Mesenchymal stem cell (in vitro differentiated cells and primary cell): ENCODE measurements around the gene CPNE4.
"Not testable (repeated sequence)": the region's sequence is repeated elsewhere in the genome, so short reads cannot be mapped to it uniquely, and the experiment has no call there.

Experiments used
- DNase-seq: peaks from one replicate; pipeline ENCODE4 v3.0.0-alpha.2; 2013
- H2AFZ ChIP-seq: one replicate; pipeline ENCODE4 v1.6.1; 2013; ENCODE audit warnings: low read depth, mild to moderate bottlenecking, control low read depth, inconsistent platforms, low read length, moderate library complexity
- H2AK5ac ChIP-seq: 2 replicates; pipeline ENCODE4 v1.6.1; 2013; ENCODE audit warnings: low read length, moderate library complexity, mild to moderate bottlenecking, inconsistent platforms; ENCODE audit not compliant: severe bottlenecking
- H2BK120ac ChIP-seq: one replicate; pipeline ENCODE4 v1.6.1; 2013; ENCODE audit warnings: low read depth, mild to moderate bottlenecking, inconsistent platforms, low read length, moderate library complexity
- H2BK12ac ChIP-seq, 2 experiments: one replicate each; pipeline ENCODE4 v1.6.1; 2013; ENCODE audit warnings: inconsistent platforms in 2 of 2, low read length in 2 of 2, mild to moderate bottlenecking in 2 of 2, moderate library complexity in 2 of 2, control low read depth in 1 of 2
- H2BK15ac ChIP-seq: one replicate; pipeline ENCODE4 v1.6.1; 2013; ENCODE audit warnings: mild to moderate bottlenecking, low read depth, inconsistent platforms; ENCODE audit not compliant: poor library complexity, severe bottlenecking
- H2BK5ac ChIP-seq: 2 replicates; pipeline ENCODE4 v1.6.1; 2013; ENCODE audit warnings: low read depth, mild to moderate bottlenecking, low read length, control low read depth, inconsistent platforms; ENCODE audit not compliant: poor library complexity, severe bottlenecking
- H3K14ac ChIP-seq, 2 experiments: one replicate each; pipeline ENCODE4 v1.6.1; 2013; ENCODE audit warnings: inconsistent platforms in 2 of 2, low read length in 2 of 2, control low read depth in 1 of 2, mild to moderate bottlenecking in 1 of 2, moderate library complexity in 1 of 2
- H3K18ac ChIP-seq, 2 experiments: one replicate each; pipeline ENCODE4 v1.6.1; 2013; ENCODE audit warnings: inconsistent platforms in 2 of 2, low read length in 2 of 2, control low read depth in 1 of 2, low read depth in 1 of 2, mild to moderate bottlenecking in 1 of 2
- H3K23ac ChIP-seq, 2 experiments: one replicate each; pipeline ENCODE4 v1.6.1; 2013; ENCODE audit warnings: inconsistent platforms in 2 of 2, low read length in 2 of 2, mild to moderate bottlenecking in 2 of 2, moderate library complexity in 2 of 2, control low read depth in 1 of 2
- H3K27ac ChIP-seq: 2 replicates; pipeline ENCODE4 v1.5.1; 2013; ENCODE audit warnings: mild to moderate bottlenecking, moderate library complexity, low read length, control low read depth, inconsistent platforms; ENCODE audit not compliant: poor library complexity, severe bottlenecking
- H3K27me3 ChIP-seq, 2 experiments: 2 replicates each; pipeline versions ENCODE4 v1.6.1 to v1.7.0; 2013; ENCODE audit warnings: low read length in 2 of 2, mild to moderate bottlenecking in 2 of 2, moderate library complexity in 2 of 2, control low read depth in 1 of 2, inconsistent platforms in 1 of 2; ENCODE audit not compliant: control insufficient read depth in 1 of 2, insufficient read depth in 1 of 2
- H3K36me3 ChIP-seq, 2 experiments: 2 replicates each; pipeline versions ENCODE4 v1.6.1 to v1.7.0; 2013; ENCODE audit warnings: low read length in 2 of 2, control low read depth in 1 of 2, inconsistent platforms in 1 of 2, low read depth in 1 of 2, mild to moderate bottlenecking in 1 of 2; ENCODE audit not compliant: insufficient read depth in 2 of 2, control insufficient read depth in 1 of 2
- H3K4ac ChIP-seq, 2 experiments: one replicate each; pipeline ENCODE4 v1.6.1; 2013; ENCODE audit warnings: inconsistent platforms in 2 of 2, low read length in 2 of 2, mild to moderate bottlenecking in 2 of 2, moderate library complexity in 2 of 2, control low read depth in 1 of 2, low read depth in 1 of 2
- H3K4me1 ChIP-seq: 2 replicates; pipeline ENCODE4 v1.6.1; 2013; ENCODE audit warnings: low read depth, low read length, control low read depth; ENCODE audit not compliant: control insufficient read depth, insufficient read depth
- H3K4me2 ChIP-seq: 2 replicates; pipeline ENCODE4 v1.6.1; 2013; ENCODE audit warnings: low read length, mild to moderate bottlenecking, inconsistent platforms; ENCODE audit not compliant: poor library complexity, severe bottlenecking
- H3K4me3 ChIP-seq, 2 experiments: 2 replicates each; pipeline versions ENCODE4 v1.5.1 to v1.7.0; 2013; ENCODE audit warnings: low read length in 2 of 2, mild to moderate bottlenecking in 2 of 2, control low read depth in 1 of 2, low read depth in 1 of 2; ENCODE audit not compliant: insufficient read depth in 1 of 2
- H3K79me1 ChIP-seq: replicated peaks from 2 replicates; pipeline ENCODE4 v1.6.1; 2013; ENCODE audit warnings: mild to moderate bottlenecking, control low read depth, low read length, inconsistent platforms; ENCODE audit not compliant: poor library complexity, severe bottlenecking
- H3K9ac ChIP-seq: 2 replicates; pipeline ENCODE4 v1.7.0; 2013; ENCODE audit warnings: mild to moderate bottlenecking, low read length, moderate library complexity
- H3K9me3 ChIP-seq: 2 replicates; pipeline ENCODE4 v1.7.0; 2013; ENCODE audit warnings: mild to moderate bottlenecking, low read length; ENCODE audit not compliant: control insufficient read depth
- H4K8ac ChIP-seq: one replicate; pipeline ENCODE4 v1.6.1; 2013; ENCODE audit warnings: inconsistent platforms, mild to moderate bottlenecking, low read length, moderate library complexity
- H4K91ac ChIP-seq: one replicate; pipeline ENCODE4 v1.6.1; 2013; ENCODE audit warnings: mild to moderate bottlenecking, low read length, inconsistent platforms
- WGBS: methylation state at CpG from one replicate; pipeline ENCODE4 v1.1.7; 2013; ENCODE audit warnings: mixed read lengths; 5-methylcytosine and 5-hydroxymethylcytosine counted together

The CPNE4 gene

DNA sequence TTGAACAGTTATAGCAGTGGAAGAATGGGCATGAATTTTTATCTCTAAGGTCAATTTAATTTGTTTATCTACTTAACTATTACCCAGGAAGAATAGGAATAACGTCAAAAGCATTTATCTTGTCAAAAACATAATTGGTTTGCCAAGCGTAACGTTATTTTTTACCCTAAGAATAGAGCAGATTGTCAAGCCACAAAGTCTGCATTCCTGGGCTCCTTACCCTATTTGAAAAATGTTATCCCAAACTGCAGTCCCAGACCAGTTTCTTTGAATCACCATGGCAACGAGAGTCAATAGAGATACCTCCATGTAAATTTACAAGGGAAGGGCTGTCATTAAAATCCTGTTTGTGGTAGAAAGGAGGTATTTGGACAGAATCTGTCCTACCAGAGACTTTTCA is 61.1 kb downstream of the CPNE4 start:
- Histone ChIP-seq H2BK15ac (no peak overlapping the region), H3K27ac (no peak overlapping the region), H3K36me3 (no peaks in the 10 kb centered on the region), H2BK5ac (no peak overlapping the region), H3K79me1 (no peaks in the 10 kb centered on the region), H2BK12ac (no peak overlapping the region), H4K91ac (no peak overlapping the region), H3K4me1 (no peaks in the 10 kb centered on the region), H3K4me3 (no peak overlapping the region), H3K4me2 (no peak overlapping the region), H3K9ac (no peak overlapping the region), H3K27me3 (no peaks in the 10 kb centered on the region), H3K23ac (no peak overlapping the region), H3K18ac (no peak overlapping the region), H4K8ac (no peak overlapping the region), H3K4ac (no peak overlapping the region), H2BK120ac (no peak overlapping the region), H2AK5ac (no peak overlapping the region), H2AFZ (no peak overlapping the region), H3K14ac (no peak overlapping the region), H3K9me3 (no peaks in the 10 kb centered on the region)
- no peak for DNase-seq
- 57% methylated on average over 3 of the region's 4 CpGs for WGBS

DNA sequence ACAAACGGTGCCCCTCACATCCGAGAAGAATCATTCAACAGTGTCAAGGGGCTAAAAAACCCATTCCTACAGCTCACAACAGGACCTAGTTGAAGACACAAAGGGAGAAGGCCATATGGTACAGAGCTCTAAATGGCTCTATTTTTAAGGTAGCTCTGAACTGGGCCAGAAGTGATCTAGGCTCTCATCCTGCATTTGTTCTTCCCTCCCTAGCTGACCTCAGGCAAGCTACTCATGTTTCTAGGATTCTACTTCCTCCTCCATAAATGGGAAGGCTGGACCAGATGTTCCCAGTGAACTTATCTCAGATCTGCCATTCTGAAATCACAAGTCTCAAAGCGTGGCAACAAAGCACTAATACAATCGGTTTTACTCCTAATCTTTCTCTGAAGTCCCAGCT is 62.3 kb downstream of the CPNE4 start:
- no peak overlapping the region for H3K23ac ChIP-seq
- H3K79me1 ChIP-seq = no peaks in the 10 kb centered on the region
- H4K91ac ChIP-seq = no peak overlapping the region
- no peak overlapping the region for H3K4ac ChIP-seq
- DNase-seq = no peak
- no peak overlapping the region for H2BK5ac ChIP-seq
- no peaks in the 10 kb centered on the region for H3K27me3 ChIP-seq
- no peak overlapping the region for H3K27ac ChIP-seq
- no peak overlapping the region for H3K4me2 ChIP-seq
- H2BK15ac ChIP-seq = no peak overlapping the region
- no peak overlapping the region for H2BK12ac ChIP-seq
- no peak overlapping the region for H2AK5ac ChIP-seq
- no peak overlapping the region for H3K14ac ChIP-seq
- H3K18ac ChIP-seq = no peak overlapping the region
- H3K9me3 ChIP-seq = no peaks in the 10 kb centered on the region
- no peak overlapping the region for H2BK120ac ChIP-seq
- no peak overlapping the region for H3K9ac ChIP-seq
- no peaks in the 10 kb centered on the region for H3K4me1 ChIP-seq
- H2AFZ ChIP-seq = no peak overlapping the region
- H4K8ac ChIP-seq = no peak overlapping the region
- H3K36me3 ChIP-seq = no peaks in the 10 kb centered on the region
- 81% methylated on average over 4 of the region's 4 CpGs for WGBS
- H3K4me3 ChIP-seq = no peak overlapping the region

DNA sequence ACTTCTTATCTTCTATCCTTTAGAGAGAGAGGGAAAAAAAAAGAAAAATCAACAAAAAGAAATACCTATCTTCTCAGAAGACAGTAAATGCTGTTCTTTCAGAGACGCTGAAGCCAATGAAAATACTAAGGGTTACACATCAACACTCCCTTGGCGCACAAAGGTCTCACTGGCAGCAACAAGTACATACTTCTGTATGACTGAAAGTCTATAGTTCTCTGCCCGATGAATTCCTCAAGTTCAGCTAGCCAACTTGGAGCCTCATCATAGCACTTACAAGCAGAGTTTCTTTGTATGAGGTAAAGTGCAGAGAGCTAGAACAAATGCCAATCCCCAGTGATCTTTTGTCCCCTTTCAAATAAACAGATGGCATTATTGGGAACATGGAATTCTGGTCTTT is 62.7 kb downstream of the CPNE4 start:
- H4K8ac ChIP-seq = no peak overlapping the region
- H3K4ac ChIP-seq = no peak overlapping the region
- no peak overlapping the region for H2AFZ ChIP-seq
- H3K18ac ChIP-seq = no peak overlapping the region
- no peaks in the 10 kb centered on the region for H3K4me1 ChIP-seq
- H3K79me1 ChIP-seq = no peaks in the 10 kb centered on the region
- no peak overlapping the region for H2BK12ac ChIP-seq
- H3K36me3 ChIP-seq = no peaks in the 10 kb centered on the region
- H3K9me3 ChIP-seq = no peaks in the 10 kb centered on the region
- no peak overlapping the region for H2BK15ac ChIP-seq
- H3K4me3 ChIP-seq = no peak overlapping the region
- no peak overlapping the region for H3K23ac ChIP-seq
- no peak overlapping the region for H4K91ac ChIP-seq
- no peak overlapping the region for H2BK5ac ChIP-seq
- no peak overlapping the region for H2AK5ac ChIP-seq
- no peak overlapping the region for H3K4me2 ChIP-seq
- 95% methylated on average over 3 of the region's 3 CpGs for WGBS
- H2BK120ac ChIP-seq = no peak overlapping the region
- no peak overlapping the region for H3K9ac ChIP-seq
- no peak for DNase-seq
- no peak overlapping the region for H3K14ac ChIP-seq
- no peak overlapping the region for H3K27ac ChIP-seq
- H3K27me3 ChIP-seq = no peaks in the 10 kb centered on the region

DNA sequence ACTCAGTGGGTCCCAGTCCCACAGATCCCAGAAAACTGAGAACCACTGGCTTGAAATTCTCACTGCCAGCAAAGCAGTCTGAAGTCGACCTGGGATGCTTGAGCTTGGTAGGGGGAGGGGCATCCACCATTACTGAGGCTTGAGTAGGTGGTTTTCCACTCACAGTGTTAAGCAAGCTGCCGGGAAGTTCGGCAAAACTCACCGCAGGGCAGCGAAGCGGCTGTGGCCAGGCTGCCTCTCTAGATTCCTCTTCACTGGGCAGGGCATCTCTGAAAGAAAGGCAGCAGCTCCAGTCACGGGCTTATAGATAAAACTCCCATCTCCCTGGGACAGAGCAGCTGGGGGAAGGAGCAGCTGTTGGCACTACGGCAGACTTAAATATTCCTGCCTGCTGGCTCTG is 71.4 kb downstream of the CPNE4 start:
- not testable (repeated sequence) for H3K4me2 ChIP-seq, H3K4me1 ChIP-seq, H2BK120ac ChIP-seq, H3K14ac ChIP-seq, H3K9me3 ChIP-seq, H3K4ac ChIP-seq, H4K91ac ChIP-seq, H4K8ac ChIP-seq, DNase-seq, H2AK5ac ChIP-seq, H3K23ac ChIP-seq, H2BK12ac ChIP-seq, H3K4me3 ChIP-seq, H3K27me3 ChIP-seq, H3K36me3 ChIP-seq, H2BK15ac ChIP-seq, H3K18ac ChIP-seq, H3K79me1 ChIP-seq, H2BK5ac ChIP-seq, H2AFZ ChIP-seq, H3K9ac ChIP-seq, H3K27ac ChIP-seq
- 65% methylated on average over 8 of the region's 8 CpGs for WGBS
